Stimulated activated effector memory CD8-positive, alpha-beta T cell treated with anti-CD3 and anti-CD28 coated beads, Interleukin-12 subunit alpha, Interleukin-12 subunit beta, amount 100 ng/mL, for 72 hours (primary cell): ENCODE data around the gene ASS1.

Experiments used
- ATAC-seq: fragments of 150-1000 bp; cut with Tn5 transposase; 2 replicates; pipeline ENCODE4 v1.10.0; 2021
- DNase-seq, 2 donors: peaks; one replicate each; pipeline ENCODE4 v3.0.0; 2021 to 2022; ENCODE audit warnings: low spot score in 2 of 2
- H3K27ac Mint-ChIP-seq: one replicate; pipeline ENCODE4 v1.8.0; 2022; ENCODE audit warnings: mild to moderate bottlenecking, mixed read lengths
- H3K36me3 Mint-ChIP-seq: one replicate; pipeline ENCODE4 v1.8.0; 2022; ENCODE audit warnings: mild to moderate bottlenecking, mixed read lengths
- H3K4me1 Mint-ChIP-seq: one replicate; pipeline ENCODE4 v1.8.0; 2022; ENCODE audit warnings: mixed read lengths
- H3K4me3 Mint-ChIP-seq: one replicate; pipeline ENCODE4 v1.8.0; 2022; ENCODE audit warnings: mild to moderate bottlenecking, mixed read lengths
- H3K9me3 Mint-ChIP-seq: one replicate; pipeline ENCODE4 v1.8.0; 2022; ENCODE audit warnings: mixed read lengths

Gene ASS1

GRCh38 chr9:130453487-130453886 lies 8.7 kb downstream of the ASS1 start:
- Mint-ChIP-seq H3K9me3 (no peaks in the 10 kb centered on the region), H3K4me3 (no peak overlapping the region), H3K4me1 (no peaks in the 10 kb centered on the region), H3K27ac (no peak overlapping the region), H3K36me3 (no peaks in the 10 kb centered on the region)
- DNase-seq: no peak
- ATAC-seq: no peak

DNA sequence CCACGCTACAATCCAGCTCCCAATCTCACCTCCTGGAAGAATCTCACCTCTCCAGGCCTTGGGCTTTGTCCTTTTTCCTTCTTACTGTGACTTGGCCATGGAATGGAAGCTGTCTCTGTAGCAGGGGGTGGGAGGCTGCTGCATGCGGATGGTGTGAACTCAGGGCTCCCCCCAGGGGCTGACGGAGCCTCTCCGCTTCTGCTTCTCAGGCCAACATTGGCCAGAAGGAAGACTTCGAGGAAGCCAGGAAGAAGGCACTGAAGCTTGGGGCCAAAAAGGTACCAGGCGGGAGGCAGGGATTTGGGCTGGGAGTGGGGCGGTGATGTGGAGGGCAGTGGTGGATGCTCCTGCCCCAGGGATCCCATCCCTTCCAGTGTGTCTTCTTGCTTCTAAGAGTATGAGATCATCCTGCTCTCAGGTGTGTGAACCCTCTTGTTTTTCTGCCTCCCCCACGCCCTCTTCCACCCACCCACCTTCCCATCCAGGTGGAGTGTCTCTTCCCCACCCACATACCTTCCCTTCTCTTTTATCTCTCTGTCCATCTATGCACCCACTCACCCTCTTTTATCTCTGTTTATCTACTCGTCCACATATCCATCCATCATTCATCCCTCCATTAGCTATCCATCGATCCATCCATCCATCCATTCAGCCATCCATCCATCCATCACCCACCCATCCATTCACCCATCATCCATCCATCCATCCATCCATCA lies 9.5 kb downstream of the ASS1 start:
- Mint-ChIP-seq H3K9me3 (no peaks in the 10 kb centered on the region), H3K27ac (no peak overlapping the region), H3K4me3 (no peak overlapping the region), H3K36me3 (no peaks in the 10 kb centered on the region), H3K4me1 (no peaks in the 10 kb centered on the region)
- DNase-seq (no peak), ATAC-seq (no peak)

- no peaks in the 10 kb centered on the region for H3K9me3 Mint-ChIP-seq
- no peaks in the 10 kb centered on the region for H3K36me3 Mint-ChIP-seq
- no peak for ATAC-seq
- no peak for DNase-seq
- H3K4me3 Mint-ChIP-seq: no peak overlapping the region
- no peak overlapping the region for H3K27ac Mint-ChIP-seq
- H3K4me1 Mint-ChIP-seq: no peaks in the 10 kb centered on the region
Measured at GRCh38 chr9:130454812-130455325, 10.1 kb downstream of the ASS1 start.

- Mint-ChIP-seq H3K9me3 (no peaks in the 10 kb centered on the region), H3K36me3 (no peaks in the 10 kb centered on the region), H3K27ac (no peak overlapping the region), H3K4me1 (peaks cover 8% of the 10 kb centered on the region), H3K4me3 (no peak overlapping the region)
- no peak for DNase-seq
- no peak for ATAC-seq
Measured at GRCh38 chr9:130458027-130458803, 13.5 kb downstream of the ASS1 start.

GRCh38 chr9:130458804-130459067 lies 14.0 kb downstream of the ASS1 start:
- peaks cover 8% of the 10 kb centered on the region for H3K4me1 Mint-ChIP-seq
- H3K4me3 Mint-ChIP-seq: no peak overlapping the region
- no peaks in the 10 kb centered on the region for H3K9me3 Mint-ChIP-seq
- no peaks in the 10 kb centered on the region for H3K36me3 Mint-ChIP-seq
- DNase-seq (no peak), ATAC-seq (no peak)
- H3K27ac Mint-ChIP-seq: no peak overlapping the region

DNA sequence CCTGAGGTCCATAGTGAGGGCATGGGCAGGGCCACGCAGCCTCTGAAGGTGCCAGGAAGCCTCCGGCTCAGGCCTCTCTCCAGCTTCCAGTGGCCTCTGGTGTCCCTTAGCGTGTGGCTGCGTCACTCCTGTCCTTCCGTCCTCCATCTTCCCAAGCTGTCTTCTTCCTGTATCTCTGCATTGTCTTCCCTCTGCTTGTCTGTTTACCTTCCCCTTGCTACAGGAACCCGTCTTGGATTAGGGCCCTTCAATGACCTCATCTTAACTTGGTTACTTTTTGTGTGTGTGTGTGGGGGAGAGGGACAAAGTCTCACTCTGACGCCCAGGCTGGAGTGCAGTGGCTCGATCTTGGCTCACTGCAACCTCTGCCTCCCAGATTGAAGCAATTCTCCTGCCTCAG lies 14.4 kb downstream of the ASS1 start:
- Mint-ChIP-seq H3K36me3 (no peaks in the 10 kb centered on the region), H3K4me3 (no peak overlapping the region), H3K9me3 (no peaks in the 10 kb centered on the region)

DNA sequence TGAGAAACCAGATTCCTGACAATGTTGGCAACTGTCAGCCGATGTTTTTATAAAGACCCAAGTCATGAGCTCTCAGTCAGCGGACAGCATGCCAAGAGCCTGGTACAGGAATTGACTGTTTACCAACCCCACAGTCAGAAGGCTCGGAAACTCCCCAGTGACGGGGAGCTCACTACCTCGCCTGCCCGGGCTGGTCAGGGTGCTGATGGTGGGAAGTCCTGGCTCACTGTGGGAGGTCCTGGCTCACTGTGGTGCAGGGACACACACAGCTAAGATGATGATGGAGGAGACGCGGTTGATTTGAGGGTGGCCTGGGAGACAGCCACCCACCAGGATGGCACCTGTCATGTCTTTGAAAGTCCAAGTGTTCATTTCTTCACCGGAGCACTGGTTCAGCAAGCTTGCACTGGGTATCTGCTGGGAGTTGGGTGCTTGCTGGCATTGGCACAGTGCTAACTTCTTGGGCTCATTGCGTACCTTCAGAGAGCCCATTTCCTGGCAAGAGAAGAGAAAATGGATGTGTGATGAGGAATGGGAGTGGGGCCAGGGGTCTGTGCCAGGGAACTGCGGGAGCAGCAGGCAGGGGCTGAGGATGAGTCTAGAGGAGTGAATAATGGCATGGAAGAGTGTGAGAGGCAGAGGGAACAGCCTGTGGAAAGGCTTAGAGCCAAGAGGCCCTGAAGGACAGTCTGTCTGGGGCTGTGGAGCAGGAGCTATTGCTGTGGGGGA lies 15.3 kb downstream of the ASS1 start:
- H3K36me3 Mint-ChIP-seq: no peaks in the 10 kb centered on the region
- H3K4me3 Mint-ChIP-seq: no peak overlapping the region
- H3K4me1 Mint-ChIP-seq: peaks cover 8% of the 10 kb centered on the region
- H3K9me3 Mint-ChIP-seq: no peaks in the 10 kb centered on the region
- ATAC-seq: no peak
- DNase-seq: no peak
- no peak overlapping the region for H3K27ac Mint-ChIP-seq

More for the DNA sequence above, 14.4 kb downstream of the ASS1 start:
- Mint-ChIP-seq H3K4me1 (peaks cover 8% of the 10 kb centered on the region), H3K27ac (no peak overlapping the region)
- ATAC-seq (no peak), DNase-seq (no peak)

DNA sequence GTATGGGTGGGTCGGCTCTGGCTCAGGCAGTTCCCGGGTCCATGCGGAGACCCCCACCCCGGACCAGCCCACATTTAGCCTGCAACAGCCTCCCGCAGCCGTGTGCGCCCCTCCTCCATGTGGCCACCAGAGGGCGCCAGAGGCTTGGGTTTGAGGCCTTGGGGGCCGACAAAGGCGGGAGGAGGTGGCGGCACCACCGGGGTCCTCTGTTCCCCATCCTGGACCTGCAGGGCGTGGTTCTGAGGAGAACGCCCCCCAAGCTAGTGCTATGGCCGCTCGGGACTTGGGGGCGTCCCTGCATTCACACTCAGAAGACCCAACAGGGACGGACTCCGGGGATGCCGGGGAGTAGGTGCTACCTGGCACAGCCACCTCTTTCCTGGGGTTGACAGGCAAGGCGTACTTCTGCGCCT lies 16.5 kb downstream of the ASS1 start:
- H3K4me1 Mint-ChIP-seq: peaks cover 8% of the 10 kb centered on the region
- H3K9me3 Mint-ChIP-seq: no peaks in the 10 kb centered on the region
- H3K27ac Mint-ChIP-seq: no peak overlapping the region
- peak; percentile 68 to 82 for DNase-seq
- no peaks in the 10 kb centered on the region for H3K36me3 Mint-ChIP-seq
- H3K4me3 Mint-ChIP-seq: no peak overlapping the region
- peak; percentile 47 for ATAC-seq

GRCh38 chr9:130461731-130462130 lies 17.0 kb downstream of the ASS1 start:
- H3K9me3 Mint-ChIP-seq: no peaks in the 10 kb centered on the region
- ATAC-seq: no peak
- H3K36me3 Mint-ChIP-seq: no peaks in the 10 kb centered on the region
- no peak overlapping the region for H3K27ac Mint-ChIP-seq
- peaks cover 8% of the 10 kb centered on the region for H3K4me1 Mint-ChIP-seq
- no peak overlapping the region for H3K4me3 Mint-ChIP-seq
- no peak for DNase-seq

- H3K4me3 Mint-ChIP-seq: no peak overlapping the region
- no peaks in the 10 kb centered on the region for H3K9me3 Mint-ChIP-seq
- H3K4me1 Mint-ChIP-seq: peaks cover 8% of the 10 kb centered on the region
- no peaks in the 10 kb centered on the region for H3K36me3 Mint-ChIP-seq
- ATAC-seq (no peak), DNase-seq (no peak)
- no peak overlapping the region for H3K27ac Mint-ChIP-seq
Measured at GRCh38 chr9:130462685-130463540, 18.2 kb downstream of the ASS1 start.

DNA sequence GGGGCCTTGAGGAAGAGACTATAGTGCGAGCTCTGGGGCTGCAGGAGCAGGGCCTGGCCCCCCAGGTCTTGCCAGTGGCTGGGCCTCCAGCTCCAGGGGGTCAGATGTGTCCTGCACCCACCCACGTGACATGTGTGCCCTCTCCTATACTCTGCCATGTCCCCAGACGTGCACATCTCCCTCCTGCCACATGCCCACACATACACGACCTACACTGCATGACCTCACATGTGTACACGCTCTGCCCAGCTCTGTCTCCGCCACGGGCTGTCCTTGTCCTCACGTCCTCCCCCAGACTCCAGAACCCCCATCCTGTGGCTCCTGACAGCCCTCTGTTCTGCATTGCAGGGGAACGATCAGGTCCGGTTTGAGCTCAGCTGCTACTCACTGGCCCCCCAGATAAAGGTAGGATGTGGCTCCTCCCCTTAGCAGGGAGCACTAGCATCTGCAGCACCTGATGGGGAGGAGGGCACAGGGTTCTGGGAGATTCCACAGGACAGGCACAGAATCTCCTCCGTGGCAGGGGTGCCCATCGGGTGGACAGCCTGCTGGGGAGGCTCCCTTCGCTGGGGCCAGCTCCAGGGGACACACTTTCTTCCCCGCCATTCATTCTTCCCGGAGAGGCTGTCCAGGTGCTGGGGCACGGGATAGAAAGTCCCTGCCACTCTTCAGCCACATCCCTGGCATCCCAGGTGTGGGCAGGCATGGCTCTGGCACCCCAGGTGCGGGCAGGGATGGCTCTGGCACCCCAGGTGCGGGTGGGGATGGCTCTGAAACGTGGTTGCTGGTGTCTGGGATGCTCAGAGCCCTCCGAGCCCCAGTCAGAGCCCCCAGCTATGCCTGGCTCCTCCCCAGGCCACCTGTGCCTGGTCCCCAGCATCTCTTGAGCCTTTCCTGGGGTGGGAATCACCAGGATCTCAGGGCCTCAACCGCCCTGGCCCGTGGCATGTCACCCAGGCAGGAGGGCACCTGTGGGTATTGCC lies 19.3 kb downstream of the ASS1 start:
- Mint-ChIP-seq H3K4me3 (no peak overlapping the region), H3K36me3 (no peaks in the 10 kb centered on the region), H3K4me1 (peaks cover 8% of the 10 kb centered on the region), H3K9me3 (no peaks in the 10 kb centered on the region), H3K27ac (no peak overlapping the region)
- DNase-seq: no peak
- no peak for ATAC-seq

DNA sequence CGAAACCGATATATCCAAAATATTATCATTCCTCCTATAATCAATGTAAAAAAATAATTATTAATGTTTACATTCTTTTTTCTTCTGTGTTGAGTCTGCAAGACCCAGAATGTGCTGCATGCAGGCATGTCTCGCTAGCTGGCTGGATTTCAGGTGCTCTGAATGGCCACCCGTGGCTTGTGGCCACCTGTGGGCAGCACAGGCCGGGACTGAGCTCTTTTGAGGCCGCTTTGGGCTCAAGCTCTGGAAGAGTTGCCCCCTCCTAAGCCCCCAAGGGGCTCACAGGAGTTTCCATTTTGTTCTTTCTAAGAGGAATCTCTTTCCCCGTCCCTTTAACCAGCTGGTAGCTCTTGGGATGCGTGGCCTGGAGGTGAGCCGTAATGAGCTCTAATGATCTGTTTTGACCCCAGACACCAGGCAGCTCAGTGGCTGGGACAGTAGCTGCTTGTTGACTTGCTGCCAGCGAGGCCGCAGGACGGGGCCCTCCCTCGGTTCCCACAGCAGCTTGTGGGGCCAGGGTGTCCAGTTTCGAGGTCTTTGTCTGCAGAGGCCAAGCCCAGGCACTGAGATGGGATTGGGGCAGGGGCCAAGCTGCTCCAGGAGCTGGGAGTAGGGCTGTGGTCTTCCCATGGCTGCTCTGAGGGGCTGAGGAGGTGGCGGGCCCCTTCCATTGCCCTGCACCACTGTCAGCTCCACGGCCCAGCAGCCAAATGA lies 20.8 kb downstream of the ASS1 start:
- Mint-ChIP-seq H3K27ac (no peak overlapping the region), H3K4me1 (peaks cover 2% of the 10 kb centered on the region)

DNA sequence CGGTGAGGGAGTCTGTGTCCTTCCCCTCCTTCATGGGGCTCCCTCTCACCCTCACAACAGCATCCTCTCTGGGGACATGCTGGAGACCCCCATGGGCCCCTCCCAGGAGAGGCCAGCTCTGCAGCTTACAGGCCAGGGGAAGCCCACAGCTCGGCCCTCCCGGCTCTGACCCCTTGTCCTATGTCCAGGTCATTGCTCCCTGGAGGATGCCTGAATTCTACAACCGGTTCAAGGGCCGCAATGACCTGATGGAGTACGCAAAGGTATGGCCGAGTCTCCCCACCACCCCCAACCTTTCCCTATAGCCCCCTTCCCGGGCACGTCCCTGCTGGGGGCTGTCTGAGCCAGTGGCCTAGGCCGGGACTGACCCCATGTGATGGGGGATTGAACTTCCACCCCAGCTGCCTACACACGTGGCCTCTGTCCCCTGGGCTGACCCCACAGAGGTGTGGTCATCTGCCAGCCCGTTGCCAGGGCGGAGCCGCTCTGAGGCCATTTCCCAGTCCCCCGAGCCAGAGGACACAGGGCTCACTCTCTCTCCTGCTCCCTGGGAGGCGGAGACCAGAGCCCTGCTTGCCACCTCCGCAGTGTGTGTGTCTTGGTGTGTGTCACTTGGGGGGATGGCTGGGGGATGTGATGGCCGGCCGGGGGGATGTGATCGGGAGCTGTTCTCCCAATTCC lies 21.9 kb downstream of the ASS1 start:
- Mint-ChIP-seq H3K4me1 (no peaks in the 10 kb centered on the region), H3K36me3 (no peaks in the 10 kb centered on the region), H3K27ac (no peak overlapping the region), H3K9me3 (no peaks in the 10 kb centered on the region), H3K4me3 (no peak overlapping the region)
- DNase-seq (no peak), ATAC-seq (no peak)

More for the DNA sequence above, 20.8 kb downstream of the ASS1 start:
- Mint-ChIP-seq H3K4me3 (no peak overlapping the region), H3K9me3 (no peaks in the 10 kb centered on the region), H3K36me3 (no peaks in the 10 kb centered on the region)
- ATAC-seq (no peak), DNase-seq (no peak)
